Stimulated activated naive CD4-positive, alpha-beta T cell treated with Interleukin-2 at 50 U/mL for 16 hours (primary cell): ENCODE measurements around the gene CSF3.

Experiments used
- DNase-seq: peaks from one replicate; lab custom pipeline; 2025; lab: John Stamatoyannopoulos, UW

The CSF3 gene

GRCh38 chr17:40015005-40015997, at the start of gene CSF3:
CSF3 (plus strand) TSS chr17:40015440; CDS start chr17:40015475, 35 bp downstream.
- no peak for DNase-seq

GRCh38 chr17:39966771-39967170, 48.5 kb upstream of the CSF3 start:
- DNase-seq: no peak

GRCh38 chr17:39968761-39969160, 46.5 kb upstream of the CSF3 start:
- no peak for DNase-seq

GRCh38 chr17:39969375-39969774, 45.9 kb upstream of the CSF3 start:
- no peak for DNase-seq

- DNase-seq: no peak
Measured at GRCh38 chr17:39970157-39970692, 45.0 kb upstream of the CSF3 start.

GRCh38 chr17:39971076-39971603, 44.1 kb upstream of the CSF3 start:
- DNase-seq: no peak

- DNase-seq: no peak
Measured at GRCh38 chr17:39972271-39972670, 43.0 kb upstream of the CSF3 start.

- DNase-seq: no peak
Measured at GRCh38 chr17:39973496-39973895, 41.7 kb upstream of the CSF3 start.

- DNase-seq: no peak
Measured at GRCh38 chr17:39974433-39974832, 40.8 kb upstream of the CSF3 start.

- no peak for DNase-seq
Measured at GRCh38 chr17:39975801-39976200, 39.4 kb upstream of the CSF3 start.

GRCh38 chr17:39979016-39979670, 36.1 kb upstream of the CSF3 start:
- DNase-seq: no peak

GRCh38 chr17:39979893-39980350, 35.3 kb upstream of the CSF3 start:
- DNase-seq: no peak

GRCh38 chr17:39980351-39981206, 34.7 kb upstream of the CSF3 start, which contains the start of gene PSMD3:
PSMD3 (plus strand) TSS chr17:39980807; CDS start chr17:39980971, 164 bp downstream.
- peak; percentile 98 for DNase-seq

GRCh38 chr17:39981207-39981741, 34.0 kb upstream of the CSF3 start:
- DNase-seq: no peak

- no peak for DNase-seq
Measured at GRCh38 chr17:39981766-39982375, 33.4 kb upstream of the CSF3 start.

GRCh38 chr17:39988206-39988810, 26.9 kb upstream of the CSF3 start:
- DNase-seq: no peak

- DNase-seq: no peak
Measured at GRCh38 chr17:39994448-39994847, 20.8 kb upstream of the CSF3 start.

GRCh38 chr17:39995438-39995837, 19.8 kb upstream of the CSF3 start:
- no peak for DNase-seq

- DNase-seq: no peak
Measured at GRCh38 chr17:39996162-39996561, 19.1 kb upstream of the CSF3 start.

- DNase-seq: no peak
Measured at GRCh38 chr17:39996800-39997199, 18.4 kb upstream of the CSF3 start.
